Activated T-cell treated with anti-CD3 and anti-CD28 coated beads, Interleukin-2, amount 50 U/mL, for 4 hours (primary cell): Measurements from ENCODE around the gene CPA3. TPM values are rescaled to one million over a fixed set of nuclear protein-coding genes. Genes with fewer than 3 reads are reported as not detected.

Source experiments
- ATAC-seq, 2 donors: fragments of 200-7000 bp; cut with Tn5 transposase; one replicate each; pipeline ENCODE4 v1.10.0; 2021
- DNase-seq: peaks from one replicate; pipeline ENCODE4 v3.0.0-alpha.2; 2020
- H3K27me3 Mint-ChIP-seq: one replicate; pipeline ENCODE4 v1.8.0; 2021; ENCODE audit warnings: low read depth, mixed read lengths
- H3K36me3 Mint-ChIP-seq: one replicate; pipeline ENCODE4 v1.8.0; 2022; ENCODE audit warnings: mixed read lengths; ENCODE audit not compliant: insufficient read depth
- H3K4me1 Mint-ChIP-seq: one replicate; pipeline ENCODE4 v1.8.0; 2021; ENCODE audit warnings: low read depth, mixed read lengths
- H3K4me3 Mint-ChIP-seq: one replicate; pipeline ENCODE4 v1.8.0; 2021; ENCODE audit warnings: mild to moderate bottlenecking, moderate library complexity, mixed read lengths
- H3K9me3 Mint-ChIP-seq: one replicate; pipeline ENCODE4 v1.8.0; 2021; ENCODE audit warnings: mixed read lengths
- total RNA-seq, 3 donors: library from RNA; stranded (reverse); gene quantifications; one replicate each; pipeline ENCODE4 v1.2.1, GENCODE V29; 2021

The CPA3 gene
- total RNA-seq, 3 donors from 2014 or later = 0.11 TPM; not detected in 2

DNA sequence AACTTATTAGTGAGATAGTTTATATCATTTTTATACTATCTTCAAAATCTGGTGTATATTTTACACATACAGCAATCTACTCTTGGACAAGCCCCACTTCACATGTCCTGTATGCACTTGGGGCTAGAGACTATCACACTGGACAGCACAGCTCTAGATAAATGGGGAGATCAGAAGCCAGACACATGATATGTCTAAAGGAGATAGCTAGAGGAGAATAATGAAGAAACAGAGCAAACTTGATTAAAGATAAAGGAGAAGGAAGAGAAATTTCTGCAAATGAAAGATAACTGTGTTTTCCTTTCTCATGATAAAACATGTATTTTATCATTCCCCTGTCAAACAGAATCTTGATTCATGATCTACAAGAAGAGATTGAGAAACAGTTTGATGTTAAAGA, 13.0 kb downstream of the CPA3 start:
- Mint-ChIP-seq H3K4me3 (no peak overlapping the region), H3K4me1 (no peaks in the 10 kb centered on the region), H3K9me3 (no peaks in the 10 kb centered on the region), H3K27me3 (peaks cover 6% of the 10 kb centered on the region), H3K36me3 (no peaks in the 10 kb centered on the region)
- DNase-seq (no peak), ATAC-seq (no peak)

DNA sequence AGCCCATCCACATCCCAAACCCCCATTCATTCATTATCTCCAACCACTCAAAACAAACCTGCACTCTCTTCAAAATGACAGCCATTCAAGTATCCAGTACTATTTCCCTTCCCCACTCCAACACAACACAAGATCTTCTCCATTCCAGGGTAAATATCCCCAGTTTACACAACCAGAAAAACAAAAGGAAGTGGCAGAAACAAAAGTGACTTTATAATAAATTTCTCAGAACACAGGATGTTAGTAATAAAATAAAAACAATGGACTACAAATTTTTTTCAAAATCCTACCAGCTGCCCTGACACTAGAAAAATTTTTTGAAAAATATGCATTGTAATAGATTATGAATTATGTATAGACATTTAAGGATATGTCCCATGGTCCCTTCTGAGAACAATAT, 14.2 kb downstream of the CPA3 start:
- Mint-ChIP-seq H3K27me3 (peaks cover 6% of the 10 kb centered on the region), H3K36me3 (no peaks in the 10 kb centered on the region), H3K4me3 (no peak overlapping the region), H3K9me3 (no peaks in the 10 kb centered on the region), H3K4me1 (no peaks in the 10 kb centered on the region)
- no peak for DNase-seq
- ATAC-seq = no peak

DNA sequence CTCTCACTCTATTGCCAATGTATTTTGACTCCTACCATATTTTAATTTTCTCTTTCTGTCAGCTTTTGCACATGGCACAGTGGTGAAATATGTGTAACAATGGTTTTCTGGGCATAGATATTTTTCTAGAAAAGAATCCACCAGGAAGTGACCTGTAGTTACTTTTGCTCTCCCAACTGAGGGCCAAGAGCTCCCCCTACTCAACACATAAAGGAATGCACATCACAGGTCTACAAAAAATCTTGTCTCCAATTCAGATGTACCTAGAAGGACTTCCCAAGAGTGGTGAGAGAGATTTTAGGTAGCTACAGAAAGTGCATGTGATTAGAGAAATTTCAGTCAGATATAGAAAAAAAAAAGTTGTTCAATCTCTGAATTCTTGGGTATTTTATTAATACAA, 15.6 kb downstream of the CPA3 start:
- DNase-seq = no peak
- Mint-ChIP-seq H3K4me3 (no peak overlapping the region), H3K27me3 (peaks cover 6% of the 10 kb centered on the region), H3K36me3 (no peaks in the 10 kb centered on the region), H3K9me3 (no peaks in the 10 kb centered on the region), H3K4me1 (no peaks in the 10 kb centered on the region)
- no peak for ATAC-seq

DNA sequence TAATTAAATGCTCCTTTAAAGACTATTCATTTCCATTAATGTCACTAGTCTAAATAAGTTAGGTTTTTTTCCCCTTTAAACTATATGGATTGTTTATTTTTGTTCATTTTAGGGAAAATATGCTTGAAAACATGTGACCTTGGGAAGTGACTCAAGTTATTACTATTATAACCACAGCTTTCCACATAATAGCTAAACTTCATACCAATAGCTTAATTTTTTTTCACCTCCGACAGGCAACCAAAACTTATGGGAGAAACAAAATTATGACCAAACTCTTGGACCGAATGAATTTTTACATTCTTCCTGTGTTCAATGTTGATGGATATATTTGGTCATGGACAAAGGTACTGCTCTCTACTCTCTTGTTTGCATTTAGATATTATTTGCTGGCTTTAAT, 16.2 kb downstream of the CPA3 start:
- H3K9me3 Mint-ChIP-seq = no peaks in the 10 kb centered on the region
- no peak overlapping the region for H3K4me3 Mint-ChIP-seq

DNA sequence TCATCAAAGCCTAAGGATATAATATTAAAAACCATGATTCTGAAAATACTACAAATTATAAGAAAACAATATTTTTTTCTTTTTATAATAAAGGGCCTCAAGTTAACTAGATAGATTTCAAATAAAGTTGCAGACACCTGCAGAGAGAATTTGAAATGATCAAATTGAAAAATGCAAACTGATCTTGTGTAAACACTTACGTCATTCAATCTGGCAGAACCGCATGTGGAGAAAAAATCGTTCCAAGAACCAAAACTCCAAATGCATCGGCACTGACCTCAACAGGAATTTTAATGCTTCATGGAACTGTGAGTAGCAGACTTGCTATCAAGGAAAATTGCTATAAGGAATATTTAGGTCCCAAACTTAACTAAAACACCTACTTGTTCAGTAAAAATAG, 17.2 kb downstream of the CPA3 start:
- no peaks in the 10 kb centered on the region for H3K4me1 Mint-ChIP-seq
- H3K27me3 Mint-ChIP-seq = peaks cover 3% of the 10 kb centered on the region
- no peak for ATAC-seq
- no peaks in the 10 kb centered on the region for H3K36me3 Mint-ChIP-seq
- no peak for DNase-seq
- H3K4me3 Mint-ChIP-seq = no peak overlapping the region
- H3K9me3 Mint-ChIP-seq = no peaks in the 10 kb centered on the region

More for the DNA sequence above, 16.2 kb downstream of the CPA3 start:
- ATAC-seq = no peak
- Mint-ChIP-seq H3K36me3 (no peaks in the 10 kb centered on the region), H3K27me3 (peaks cover 6% of the 10 kb centered on the region), H3K4me1 (no peaks in the 10 kb centered on the region)
- no peak for DNase-seq

DNA sequence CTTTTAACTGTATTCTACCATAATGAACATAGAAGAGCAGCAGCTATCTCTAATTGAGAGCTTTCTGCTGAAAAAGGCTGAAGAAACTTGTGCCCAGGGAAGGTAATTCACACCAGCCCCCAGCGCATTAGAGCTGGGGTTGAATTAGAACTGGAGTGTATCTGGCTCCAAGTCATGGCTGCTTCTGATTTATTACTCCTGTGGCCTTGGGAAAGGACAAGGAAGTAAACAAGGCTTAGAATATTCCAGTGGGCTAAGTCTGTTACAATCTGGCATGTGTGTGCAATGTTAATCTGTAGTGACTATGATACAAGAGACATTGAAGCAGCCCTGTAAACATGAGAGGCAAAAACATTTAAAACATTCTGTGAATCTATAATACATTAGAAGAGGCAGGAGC, 18.1 kb downstream of the CPA3 start:
- H3K9me3 Mint-ChIP-seq = no peaks in the 10 kb centered on the region
- peaks cover 3% of the 10 kb centered on the region for H3K27me3 Mint-ChIP-seq
- DNase-seq (no peak), ATAC-seq (no peak)
- H3K36me3 Mint-ChIP-seq = no peaks in the 10 kb centered on the region
- H3K4me3 Mint-ChIP-seq = no peak overlapping the region
- H3K4me1 Mint-ChIP-seq = no peaks in the 10 kb centered on the region

DNA sequence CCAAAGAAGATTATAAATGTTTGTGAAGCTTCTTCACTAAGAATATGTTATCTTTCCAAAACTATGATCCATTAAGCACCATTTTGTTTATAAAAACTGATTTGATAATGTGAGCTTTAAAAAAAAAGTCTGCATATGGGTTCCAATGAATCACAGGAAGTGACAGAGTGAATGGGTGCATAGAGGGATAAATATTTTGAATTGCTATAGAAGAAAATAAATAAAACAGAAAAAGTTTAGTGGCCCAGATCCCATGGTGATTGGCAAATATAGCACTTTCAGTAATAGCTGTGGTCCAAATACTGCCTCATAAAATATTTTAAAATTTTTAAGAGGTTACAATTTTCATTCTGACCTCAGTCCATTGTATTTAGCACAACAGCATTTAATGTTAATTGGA, 19.2 kb downstream of the CPA3 start:
- no peaks in the 10 kb centered on the region for H3K4me1 Mint-ChIP-seq
- H3K27me3 Mint-ChIP-seq = peaks cover under 1% of the 10 kb centered on the region
- no peaks in the 10 kb centered on the region for H3K36me3 Mint-ChIP-seq
- no peaks in the 10 kb centered on the region for H3K9me3 Mint-ChIP-seq
- ATAC-seq = no peak
- DNase-seq = no peak
- no peak overlapping the region for H3K4me3 Mint-ChIP-seq

DNA sequence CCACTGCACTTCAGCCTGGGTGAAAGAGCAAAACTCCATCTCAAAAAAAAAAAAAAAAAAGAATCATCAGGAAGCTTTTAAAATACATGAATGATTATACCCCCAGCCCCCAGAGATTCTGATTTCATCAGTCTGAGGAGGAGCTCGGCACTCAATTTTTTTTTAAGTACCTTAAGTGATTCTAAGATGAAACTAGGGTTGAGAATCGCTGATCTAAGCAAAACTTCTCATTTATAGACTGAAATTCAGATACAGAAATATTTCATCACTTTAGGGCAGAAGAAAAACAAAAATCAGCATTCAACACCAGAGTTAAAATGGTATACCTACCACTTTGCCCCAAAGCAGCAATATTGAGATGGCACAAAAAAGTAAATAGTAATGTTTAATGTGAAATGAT, 24.7 kb downstream of the CPA3 start:
- ATAC-seq (no peak), DNase-seq (no peak)
- Mint-ChIP-seq H3K36me3 (no peaks in the 10 kb centered on the region), H3K9me3 (no peaks in the 10 kb centered on the region), H3K27me3 (peaks cover 2% of the 10 kb centered on the region), H3K4me1 (no peaks in the 10 kb centered on the region), H3K4me3 (no peak overlapping the region)

DNA sequence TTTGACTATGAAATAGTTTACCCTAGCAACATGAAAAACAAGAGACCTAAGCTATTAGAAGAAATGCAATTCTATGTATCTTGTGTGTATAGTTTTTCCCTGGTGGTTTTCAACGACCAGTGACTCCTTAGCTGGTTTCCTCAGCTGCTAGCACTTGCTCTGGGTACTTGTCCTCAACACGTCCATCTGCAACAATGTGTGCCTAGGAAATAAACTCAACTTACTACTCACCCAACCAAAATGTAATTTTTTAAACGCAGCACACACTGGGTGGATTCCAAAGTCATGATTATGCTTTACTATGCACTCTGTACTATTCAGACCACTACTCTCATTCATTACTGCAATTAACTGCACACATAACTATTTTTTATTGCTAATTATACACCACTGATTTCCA, 31.0 kb downstream of the CPA3 start:
- H3K36me3 Mint-ChIP-seq = no peaks in the 10 kb centered on the region
- no peak for ATAC-seq
- no peak for DNase-seq
- no peak overlapping the region for H3K4me3 Mint-ChIP-seq
- no peaks in the 10 kb centered on the region for H3K4me1 Mint-ChIP-seq
- H3K9me3 Mint-ChIP-seq = no peaks in the 10 kb centered on the region
- H3K27me3 Mint-ChIP-seq = peaks cover 2% of the 10 kb centered on the region

DNA sequence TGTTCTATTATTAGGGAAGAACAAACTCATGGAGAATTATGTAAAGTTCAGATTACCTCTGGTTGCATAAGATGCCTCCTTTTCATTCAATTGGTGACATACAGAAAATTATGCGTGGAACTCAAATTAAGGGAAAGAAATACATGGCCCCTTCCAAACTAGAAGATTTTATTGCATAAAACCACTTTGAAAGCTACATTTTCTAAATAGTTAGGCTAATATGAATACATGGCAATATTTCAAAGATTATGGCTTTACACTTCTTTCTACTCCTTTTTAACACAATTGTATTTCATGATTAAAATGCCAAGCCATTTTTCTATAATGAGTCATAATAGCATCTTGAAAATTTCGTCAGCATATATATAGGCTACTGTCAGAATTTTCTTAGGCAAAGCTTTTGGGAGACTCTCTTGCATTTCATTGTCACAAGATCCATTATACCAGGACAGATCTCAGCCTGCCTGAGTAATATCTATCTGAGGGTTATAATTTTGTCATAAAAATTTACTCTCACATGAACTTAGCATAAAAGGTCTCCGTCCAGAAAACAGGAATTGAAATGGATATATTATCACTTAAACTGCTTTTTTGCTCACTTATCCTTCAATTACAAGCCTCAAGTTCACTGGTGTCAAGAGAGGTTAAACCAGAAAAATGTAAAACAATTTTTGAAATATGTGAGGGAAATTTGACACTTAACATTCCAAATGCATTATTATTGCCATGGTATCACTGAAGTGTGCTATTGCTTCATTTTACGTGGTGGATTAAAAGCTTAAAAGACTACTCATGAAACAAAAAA, 37.1 kb downstream of the CPA3 start:
- no peaks in the 10 kb centered on the region for H3K36me3 Mint-ChIP-seq
- H3K4me1 Mint-ChIP-seq = no peaks in the 10 kb centered on the region
- H3K4me3 Mint-ChIP-seq = no peak overlapping the region
- no peaks in the 10 kb centered on the region for H3K9me3 Mint-ChIP-seq
- H3K27me3 Mint-ChIP-seq = peaks cover 15% of the 10 kb centered on the region
- no peak for DNase-seq
- ATAC-seq = no peak

DNA sequence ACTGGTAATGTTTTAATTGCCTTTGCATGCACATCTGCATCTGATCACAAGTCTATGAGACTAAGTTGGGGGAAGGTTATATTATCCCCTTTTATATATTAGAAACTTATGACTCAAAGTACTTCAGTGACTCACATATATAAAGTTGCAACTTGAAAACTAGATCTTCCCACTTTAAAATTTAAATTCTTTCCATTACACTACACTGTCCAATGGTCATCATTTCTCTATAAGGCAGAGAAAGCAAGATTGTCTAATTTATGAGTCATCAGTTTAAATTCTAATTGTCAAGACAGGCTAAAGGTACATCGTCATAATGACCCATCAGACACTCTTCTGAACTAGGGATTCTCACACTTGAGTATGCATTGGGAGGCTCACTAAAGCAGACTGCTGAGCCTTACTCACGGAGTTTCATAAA, 37.9 kb downstream of the CPA3 start:
- peaks cover 17% of the 10 kb centered on the region for H3K27me3 Mint-ChIP-seq
- no peaks in the 10 kb centered on the region for H3K36me3 Mint-ChIP-seq
- DNase-seq = no peak
- peak; percentile 34 to 35 for ATAC-seq
- H3K9me3 Mint-ChIP-seq = no peaks in the 10 kb centered on the region
- H3K4me1 Mint-ChIP-seq = no peaks in the 10 kb centered on the region
- H3K4me3 Mint-ChIP-seq = no peak overlapping the region

DNA sequence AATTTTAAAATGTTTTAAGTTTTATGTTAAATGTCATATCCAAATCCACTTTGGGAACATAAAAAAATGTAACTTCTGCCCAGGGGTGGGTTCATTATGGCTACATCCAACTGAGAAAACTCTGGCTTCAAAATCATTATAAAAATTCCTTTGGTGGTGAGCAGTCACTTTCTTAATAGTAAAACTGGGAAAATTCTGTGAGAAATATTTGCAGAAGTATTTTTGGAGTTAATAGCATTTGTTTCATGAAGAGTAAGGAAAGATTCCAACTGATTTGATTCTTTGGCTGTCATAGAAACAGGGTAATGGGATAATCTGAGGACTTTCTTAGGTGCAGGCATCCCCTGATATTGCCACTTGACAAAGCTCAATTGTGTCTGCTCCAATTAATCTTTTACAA, 38.8 kb downstream of the CPA3 start:
- H3K9me3 Mint-ChIP-seq = no peaks in the 10 kb centered on the region
- H3K36me3 Mint-ChIP-seq = no peaks in the 10 kb centered on the region
- no peak for ATAC-seq
- peaks cover 17% of the 10 kb centered on the region for H3K27me3 Mint-ChIP-seq
- H3K4me1 Mint-ChIP-seq = no peaks in the 10 kb centered on the region
- no peak overlapping the region for H3K4me3 Mint-ChIP-seq
- no peak for DNase-seq

DNA sequence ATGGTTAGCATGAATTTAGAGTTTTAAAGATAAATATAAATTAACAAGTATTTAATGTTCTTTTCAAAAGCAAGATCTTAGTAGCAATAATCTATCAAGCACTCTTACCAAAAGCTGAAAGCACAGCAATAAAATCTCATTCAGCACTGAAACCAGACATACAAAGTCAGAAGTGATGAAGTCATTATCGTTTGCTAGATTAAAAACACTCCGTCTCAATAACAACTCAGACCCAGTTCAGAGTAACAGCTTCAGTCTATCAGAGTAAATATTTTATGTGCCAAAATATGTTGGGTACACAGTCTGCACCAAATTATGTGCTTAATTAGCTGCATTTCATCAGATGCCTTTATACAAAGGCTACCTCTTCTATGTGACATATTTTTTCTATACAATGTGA, 41.6 kb downstream of the CPA3 start:
- Mint-ChIP-seq H3K36me3 (no peaks in the 10 kb centered on the region), H3K27me3 (peaks cover 28% of the 10 kb centered on the region), H3K4me1 (no peaks in the 10 kb centered on the region), H3K9me3 (no peaks in the 10 kb centered on the region), H3K4me3 (no peak overlapping the region)
- DNase-seq = no peak
- ATAC-seq = no peak

DNA sequence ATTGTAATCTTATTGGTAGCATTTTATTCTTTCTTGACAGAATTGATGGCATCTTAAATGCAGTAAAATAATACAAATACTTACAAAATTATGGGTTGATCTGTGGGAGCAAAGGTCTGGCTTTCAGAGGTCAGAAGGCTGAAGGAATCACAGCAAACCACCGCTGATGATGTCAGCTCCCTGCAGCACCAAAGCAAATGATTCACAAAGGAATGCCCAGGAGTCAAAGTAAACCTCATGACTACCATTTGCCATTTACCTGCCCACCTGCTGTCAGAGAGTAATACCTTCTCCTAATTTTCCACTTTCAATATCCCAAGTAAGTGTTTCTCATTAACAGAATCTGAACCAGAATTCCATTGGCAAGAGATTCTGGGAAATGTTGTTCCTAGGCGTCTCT, 46.1 kb downstream of the CPA3 start:
- ATAC-seq = no peak
- no peak overlapping the region for H3K4me3 Mint-ChIP-seq
- no peaks in the 10 kb centered on the region for H3K9me3 Mint-ChIP-seq

DNA sequence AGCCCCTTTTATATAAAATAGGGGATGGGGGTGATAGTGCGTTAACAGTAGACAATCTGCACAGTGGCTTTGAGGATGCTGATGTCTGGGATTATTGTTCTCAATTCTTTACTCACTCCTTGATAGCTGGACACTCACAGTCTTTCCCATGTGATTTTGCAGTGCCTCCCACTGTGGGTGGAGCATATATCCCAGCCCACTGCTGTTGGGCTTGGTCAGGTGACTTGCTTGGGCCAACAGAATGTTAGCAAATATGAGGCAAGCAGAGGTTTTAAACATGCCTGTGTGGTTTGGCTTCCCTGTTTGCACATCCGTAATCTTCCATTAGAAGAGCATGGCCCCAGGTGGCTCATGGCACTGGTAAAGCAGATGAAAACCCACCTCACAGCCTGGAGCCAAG, 46.5 kb downstream of the CPA3 start:
- no peak for ATAC-seq
- Mint-ChIP-seq H3K36me3 (no peaks in the 10 kb centered on the region), H3K27me3 (peaks cover 16% of the 10 kb centered on the region), H3K9me3 (no peaks in the 10 kb centered on the region), H3K4me1 (no peaks in the 10 kb centered on the region), H3K4me3 (no peak overlapping the region)
- DNase-seq = no peak

More for the DNA sequence above, 46.1 kb downstream of the CPA3 start:
- no peak for DNase-seq
- H3K36me3 Mint-ChIP-seq = no peaks in the 10 kb centered on the region
- H3K27me3 Mint-ChIP-seq = peaks cover 18% of the 10 kb centered on the region
- no peaks in the 10 kb centered on the region for H3K4me1 Mint-ChIP-seq
